Endothelial cell of umbilical vein (primary cell): ENCODE measurements around the gene SERPINA12. TPM values are rescaled to one million over a fixed set of nuclear protein-coding genes. Genes with fewer than 3 reads are reported as not detected.

Source experiments
- BruUV-seq: library from RNA; stranded (reverse); fragments of 400-500 nt; replicated peaks from 2 replicates; lab custom pipeline; 2021; lab: Mats Ljungman, UMichigan
- CTCF ChIA-PET: fragments of 300-600, 350-600 bp; sonication (Branson Sonifier 250); formaldehyde crosslinking; loops from one replicate; lab custom pipeline; 2021; ENCODE audit warnings: antibody characterized with exemption, inconsistent platforms; lab: Charles Lee
- POLR2A ChIA-PET: fragments of 300-600, 350-600 bp; sonication (Branson Sonifier 250); formaldehyde crosslinking; loops from one replicate; lab custom pipeline; 2021; ENCODE audit warnings: antibody characterized with exemption, inconsistent platforms; lab: Charles Lee
- DNase-seq: peaks from one replicate; pipeline ENCODE4 v3.0.0-alpha.2; 2011; ENCODE audit warnings: low read depth, low spot score
- FAIRE-seq: peaks from 2 replicates; lab custom pipeline; 2011; peaks lifted over from hg19 to GRCh38; lab: Jason Lieb, UNC
- H2AFZ ChIP-seq: 2 replicates; pipeline ENCODE4 v1.6.0; 2012; ENCODE audit warnings: low read depth, low read length, control low read depth, inconsistent platforms
- H3K27ac ChIP-seq: 2 replicates; pipeline ENCODE4 v1.5.1; 2011; ENCODE audit warnings: low read depth, mild to moderate bottlenecking, control low read depth, low read length, moderate library complexity; ENCODE audit not compliant: insufficient read depth
- H3K27me3 ChIP-seq, 2 experiments: 2 replicates each; pipeline versions ENCODE4 v1.6.0 to v1.6.1; 2011; ENCODE audit warnings: low read length in 2 of 2, mixed read lengths in 1 of 2; ENCODE audit not compliant: control insufficient read depth in 2 of 2, insufficient read depth in 2 of 2
- H3K36me3 ChIP-seq, 2 experiments: 2 replicates in 1 of 2; 3 replicates in 1 of 2; pipeline ENCODE4 v1.5.1; 2011; ENCODE audit warnings: low read length in 2 of 2, mild to moderate bottlenecking in 1 of 2, moderate library complexity in 1 of 2; ENCODE audit not compliant: control insufficient read depth in 2 of 2, insufficient read depth in 2 of 2; ENCODE audit errors: extremely low read depth in 1 of 2
- H3K4me1 ChIP-seq: 3 replicates; pipeline ENCODE4 v1.5.1; 2011; ENCODE audit warnings: mild to moderate bottlenecking, low read length; ENCODE audit not compliant: control insufficient read depth, insufficient read depth; ENCODE audit errors: extremely low read depth
- H3K4me2 ChIP-seq: 2 replicates; pipeline ENCODE4 v1.6.1; 2011; ENCODE audit warnings: low read length, control low read depth, mixed read lengths; ENCODE audit not compliant: insufficient read depth
- H3K4me3 ChIP-seq, 3 experiments: fragments of 200-600 bp in 1 of 3; sonication (generic), shearing (Covaris generic) in 1 of 3; replicated peaks in 1 of 3; 2 replicates each; pipeline ENCODE4 v1.5.1; 2011 to 2016; ENCODE audit warnings: control low read depth in 3 of 3, low read length in 3 of 3, mild to moderate bottlenecking in 2 of 3, inconsistent platforms in 1 of 3, low read depth in 1 of 3, moderate library complexity in 1 of 3; ENCODE audit not compliant: insufficient read depth in 1 of 3
- H3K79me2 ChIP-seq: 2 replicates; pipeline ENCODE4 v1.6.0; 2012; ENCODE audit warnings: low read length, inconsistent platforms; ENCODE audit not compliant: control insufficient read depth, insufficient read depth
- H3K9ac ChIP-seq: replicated peaks from 2 replicates; pipeline ENCODE3; 2011; ENCODE audit warnings: low read length, control low read depth; ENCODE audit not compliant: insufficient read depth; ENCODE audit errors: extremely low read depth
- H3K9me1 ChIP-seq: replicated peaks from 3 replicates; pipeline ENCODE4 v1.6.0; 2011; ENCODE audit warnings: mild to moderate bottlenecking, low read length; ENCODE audit not compliant: control insufficient read depth, insufficient read depth; ENCODE audit errors: extremely low read depth
- H3K9me3 ChIP-seq: replicated peaks from 2 replicates; pipeline ENCODE4 v1.5.1; 2012; ENCODE audit warnings: low read length, inconsistent platforms; ENCODE audit not compliant: control insufficient read depth, insufficient read depth
- H4K20me1 ChIP-seq: replicated peaks from 2 replicates; pipeline ENCODE3; 2011; ENCODE audit warnings: mild to moderate bottlenecking, low read length; ENCODE audit not compliant: control insufficient read depth, insufficient read depth; ENCODE audit errors: extremely low read depth
- EZH2 ChIP-seq: IDR thresholded peaks from 2 replicates; pipeline ENCODE4 v1.6.1; 2012; ENCODE audit warnings: borderline replicate concordance, low read depth, mild to moderate bottlenecking, moderate library complexity, low read length, inconsistent platforms; ENCODE audit not compliant: severe bottlenecking
- FOS ChIP-seq: IDR thresholded peaks from 2 replicates; pipeline ENCODE4 v1.6.1; 2011; ENCODE audit warnings: mild to moderate bottlenecking, low read length, moderate library complexity, borderline replicate concordance; ENCODE audit not compliant: insufficient read depth
- GATA2 ChIP-seq: IDR thresholded peaks from 2 replicates; pipeline ENCODE4 v1.7.0; 2011; ENCODE audit warnings: low read depth, mild to moderate bottlenecking, moderate library complexity, mixed read lengths, low read length; ENCODE audit not compliant: insufficient read length, insufficient read depth
- JUN ChIP-seq: IDR thresholded peaks from 2 replicates; pipeline ENCODE4 v1.6.1; 2011; ENCODE audit warnings: borderline replicate concordance, low read depth; ENCODE audit not compliant: insufficient read length, insufficient read depth
- MYC ChIP-seq: IDR thresholded peaks from one replicate; pipeline ENCODE4 v1.6.1; 2011; ENCODE audit warnings: mild to moderate bottlenecking, low read depth, low read length
- POLR2A ChIP-seq: IDR thresholded peaks from 2 replicates; pipeline ENCODE4 v1.6.1; 2012; ENCODE audit warnings: low read depth, mild to moderate bottlenecking, control low read depth, low read length
- dilution Hi-C: fragments of 300-500 bp; cut with MboI; formaldehyde crosslinking; loops from one replicate; pipeline ENCODE4 v1.15.0; 2019; ENCODE audit warnings: low sequenced_read_pairs; ENCODE audit not compliant: extremely low pct_ligation_motif_present
- intact Hi-C: fragments of 100-400 bp; cut with micrococcal nuclease; formaldehyde crosslinking; loops from one replicate; pipeline ENCODE4 v1.10.0; 2022
- polyA plus RNA-seq, 4 experiments: library from polyadenylated mRNA; depleted of rRNA in 3 of 4; stranded (reverse) in 3 of 4; unstranded in 1 of 4; fragments of >200 nt; gene quantifications; 2 replicates each; pipeline versions ENCODE4 v1.2.1 to v1.2.3, GENCODE V29; 2011 to 2012; ENCODE audit warnings: missing spikeins in 1 of 4
- total RNA-seq: library from RNA; stranded (reverse); gene quantifications from 2 replicates; pipeline ENCODE4 v1.2.3, GENCODE V29; 2021
- TF ChIP-seq, protein P1 (sequence below): IDR thresholded peaks from 2 replicates; pipeline ENCODE4 v1.6.1; 2011; ENCODE audit not compliant: insufficient read depth, insufficient read length

The SERPINA12 gene
- total and polyA plus RNA-seq, 2 donors (not counting 3 experiments of a cell fraction or from before 2014, with no cell fraction given) = not detected

DNA sequence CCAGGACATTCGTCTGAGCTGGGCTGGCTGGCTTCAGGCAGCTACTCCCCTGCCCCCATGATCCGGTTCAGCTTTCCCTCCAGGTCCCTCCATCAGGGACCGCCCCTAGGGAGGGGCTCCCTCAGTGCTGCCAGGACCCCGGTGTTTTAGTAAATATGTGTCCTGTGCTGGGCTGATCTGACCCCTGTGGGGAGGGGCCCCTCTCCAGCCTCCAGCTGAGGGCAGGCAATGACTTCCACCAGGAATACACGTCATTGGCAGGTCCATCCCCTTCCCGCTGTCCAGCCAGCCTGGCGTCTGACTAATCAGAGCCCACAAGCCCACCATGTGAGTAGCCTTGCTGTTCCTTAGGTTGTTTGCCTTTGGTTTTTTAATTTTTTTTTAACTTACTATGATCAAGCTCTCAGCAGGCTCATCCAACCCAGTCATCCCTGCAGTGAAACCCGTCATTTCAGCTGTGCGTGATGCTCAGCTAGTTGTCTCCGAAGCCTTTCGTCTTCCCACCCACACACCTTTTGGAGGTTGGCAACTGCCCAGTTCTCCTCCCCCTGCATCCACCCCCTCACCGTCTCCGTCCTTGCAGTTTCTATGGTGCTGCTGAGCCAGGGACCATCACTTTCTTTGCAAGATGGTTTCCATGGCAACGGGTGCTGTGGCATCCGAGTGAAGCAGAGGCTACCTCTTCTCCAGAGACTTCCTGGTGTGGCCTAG lies 36.0 kb upstream of the SERPINA12 start:
- Histone ChIP-seq H3K9me1 (no peaks in the 10 kb centered on the region), H3K27me3 (no peaks in the 10 kb centered on the region), H3K27ac (no peak overlapping the region), H4K20me1 (no peaks in the 10 kb centered on the region), H3K9me3 (no peaks in the 10 kb centered on the region), H3K36me3 (no peaks in the 10 kb centered on the region), H3K4me2 (no peak overlapping the region), H3K9ac (no peak overlapping the region), H3K4me1 (peaks cover 20% of the 10 kb centered on the region), H3K4me3 (no peak overlapping the region), H3K79me2 (no peaks in the 10 kb centered on the region), H2AFZ (no peak overlapping the region)
- ChIA-PET CTCF (interaction anchor here (1.2 to 1.6 kb wide), 2 partner anchors 111 to 122 kb away, joined by 3 to 5 read pairs; no protein-coding TSS in a partner anchor), POLR2A (no interaction called here)
- intact Hi-C loops = loop anchor here (10.0 kb wide), 1 partner anchor 410 kb away; no protein-coding TSS in a partner anchor
- no TSS peak for BruUV-seq
- FAIRE-seq (no peak), DNase-seq (no peak)
- dilution Hi-C loops = no loop called here
- no peak for TF ChIP-seq GATA2
- TF ChIP-seq POLR2A = no peak
- TF ChIP-seq JUN = no peak
- no peak for TF ChIP-seq MYC
- TF ChIP-seq FOS = no peak
- TF ChIP-seq, protein P1, sequence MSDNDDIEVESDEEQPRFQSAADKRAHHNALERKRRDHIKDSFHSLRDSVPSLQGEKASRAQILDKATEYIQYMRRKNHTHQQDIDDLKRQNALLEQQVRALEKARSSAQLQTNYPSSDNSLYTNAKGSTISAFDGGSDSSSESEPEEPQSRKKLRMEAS = no peak
- no peak for TF ChIP-seq EZH2

DNA sequence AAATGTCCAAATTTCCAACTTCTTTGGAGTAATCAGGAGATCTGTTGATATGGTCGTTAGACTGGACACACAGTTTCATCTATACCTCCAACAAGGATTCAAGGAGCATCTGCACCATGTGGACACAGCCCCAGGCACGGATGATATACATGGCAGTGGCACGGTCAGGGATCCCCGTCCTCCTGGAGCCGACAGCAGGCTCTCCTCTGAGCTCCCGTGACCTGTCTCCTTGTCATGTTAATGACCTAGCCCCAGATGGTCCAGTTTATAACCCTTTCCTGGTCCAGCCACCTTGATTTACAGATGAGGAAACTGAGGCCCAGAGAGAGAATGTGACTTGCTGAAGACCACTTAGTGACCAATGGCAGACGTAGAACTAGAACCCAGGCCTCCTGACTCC lies 35.5 kb upstream of the SERPINA12 start:
- Histone ChIP-seq H3K4me1 (peaks cover 23% of the 10 kb centered on the region), H3K4me3 (no peak overlapping the region), H3K27me3 (no peaks in the 10 kb centered on the region), H3K36me3 (no peaks in the 10 kb centered on the region), H2AFZ (no peak overlapping the region), H3K4me2 (no peak overlapping the region), H3K9me1 (no peaks in the 10 kb centered on the region), H3K27ac (no peak overlapping the region), H3K9me3 (no peaks in the 10 kb centered on the region), H3K9ac (no peak overlapping the region), H3K79me2 (no peaks in the 10 kb centered on the region), H4K20me1 (no peaks in the 10 kb centered on the region)
- no peak for TF ChIP-seq GATA2
- no peak for TF ChIP-seq EZH2
- TF ChIP-seq JUN = no peak
- ChIA-PET POLR2A (no interaction called here), CTCF (interaction anchor here (1.2 to 1.6 kb wide), 2 partner anchors 111 to 121 kb away, joined by 3 to 5 read pairs; no protein-coding TSS in a partner anchor)
- DNase-seq (no peak), FAIRE-seq (no peak)
- no TSS peak for BruUV-seq
- dilution Hi-C loops = no loop called here
- intact Hi-C loops = loop anchor here (5.0 to 10.0 kb wide), 2 partner anchors 138 to 410 kb away; no protein-coding TSS in a partner anchor
